GM21423 (cell line): Measurements from ENCODE around the gene CIC.

ENCODE experiments used
- ATAC-seq: cut with Tn5 transposase; IDR thresholded peaks from one replicate; pipeline ENCODE4 v1.9.1; 2021; ENCODE audit warnings: mild to moderate bottlenecking, moderate library complexity; ENCODE audit not compliant: unreplicated experiment

Gene CIC

GRCh38 chr19:42268704-42269477 lies at the start of gene CIC:
TSS of gene CIC (plus strand) at chr19:42269252. CDS start at chr19:42271784, 2,532 bp downstream.
- ATAC-seq, result peak; percentile 75

- ATAC-seq, result peak; percentile 71
These were observed 49.0 kb upstream of the CIC start, which contains the start of gene ZNF526 for GRCh38 chr19:42219812-42220750. TSS of gene ZNF526 (plus strand) at chr19:42220312. CDS start at chr19:42224404, 4,092 bp downstream.

GRCh38 chr19:42220751-42221097 lies 48.3 kb upstream of the CIC start:
- no peak for ATAC-seq

- ATAC-seq, result no peak
These were observed 43.9 kb upstream of the CIC start for GRCh38 chr19:42224940-42225717.

GRCh38 chr19:42225718-42226292 lies 43.2 kb upstream of the CIC start:
- no peak for ATAC-seq

GRCh38 chr19:42226886-42227285 lies 42.2 kb upstream of the CIC start:
- no peak for ATAC-seq

- ATAC-seq, result no peak
These were observed 40.4 kb upstream of the CIC start for GRCh38 chr19:42228641-42229040.

GRCh38 chr19:42229301-42229854 lies 39.7 kb upstream of the CIC start:
- ATAC-seq, result no peak

GRCh38 chr19:42229855-42230351 lies 39.1 kb upstream of the CIC start:
- ATAC-seq, result no peak

- no peak for ATAC-seq
These were observed 38.5 kb upstream of the CIC start for GRCh38 chr19:42230571-42230970.

GRCh38 chr19:42232435-42232834 lies 36.6 kb upstream of the CIC start:
- no peak for ATAC-seq

GRCh38 chr19:42233106-42233505 lies 35.9 kb upstream of the CIC start:
- ATAC-seq, result no peak

GRCh38 chr19:42233678-42234292 lies 35.3 kb upstream of the CIC start:
- ATAC-seq, result no peak

GRCh38 chr19:42234364-42234763 lies 34.7 kb upstream of the CIC start:
- no peak for ATAC-seq

GRCh38 chr19:42235181-42235580 lies 33.9 kb upstream of the CIC start:
- ATAC-seq, result no peak

GRCh38 chr19:42239544-42240220 lies 29.4 kb upstream of the CIC start:
- no peak for ATAC-seq

- ATAC-seq, result no peak
These were observed 27.8 kb upstream of the CIC start for GRCh38 chr19:42241279-42241678.

GRCh38 chr19:42242069-42242511 lies 27.0 kb upstream of the CIC start:
- no peak for ATAC-seq
